Small intestine (tissue), 7 donors: ENCODE data around the gene TMOD1. TPM values are rescaled to one million over a fixed set of nuclear protein-coding genes. Genes with fewer than 3 reads are reported as not detected.

Experiments used
- DNase-seq, 2 donors: peaks; one replicate each; pipeline versions ENCODE4 v3.0.0 to v3.0.0-alpha.2; 2013
- FAIRE-seq: peaks from 2 replicates; lab custom pipeline; 2012; peaks lifted over from hg19 to GRCh38; lab: Jason Lieb, UNC
- H3K27ac ChIP-seq, 3 donors: one replicate each; pipeline ENCODE4 v1.5.1; 2013; ENCODE audit warnings: low read length in 2 of 3, mild to moderate bottlenecking in 2 of 3, control low read depth in 1 of 3, inconsistent platforms in 1 of 3, low read depth in 1 of 3, moderate library complexity in 1 of 3
- H3K27me3 ChIP-seq, 3 donors: one replicate each; pipeline ENCODE4 v1.6.1; 2013; ENCODE audit warnings: low read length in 3 of 3, inconsistent platforms in 1 of 3; ENCODE audit not compliant: control insufficient read depth in 3 of 3, insufficient read depth in 3 of 3
- H3K36me3 ChIP-seq, 3 donors: one replicate each; pipeline ENCODE4 v1.6.1; 2013; ENCODE audit warnings: low read length in 3 of 3, inconsistent platforms in 1 of 3, low read depth in 1 of 3, mild to moderate bottlenecking in 1 of 3, moderate library complexity in 1 of 3; ENCODE audit not compliant: control insufficient read depth in 3 of 3, insufficient read depth in 2 of 3
- H3K4me1 ChIP-seq, 3 donors: one replicate each; pipeline ENCODE4 v1.6.1; 2013; ENCODE audit warnings: low read length in 2 of 3, inconsistent platforms in 1 of 3, low read depth in 1 of 3, mild to moderate bottlenecking in 1 of 3, moderate library complexity in 1 of 3; ENCODE audit not compliant: control insufficient read depth in 3 of 3, insufficient read depth in 2 of 3
- H3K4me3 ChIP-seq, 3 donors: one replicate each; pipeline ENCODE4 v1.5.1; 2013; ENCODE audit warnings: low read length in 3 of 3, control low read depth in 1 of 3, inconsistent platforms in 1 of 3, low read depth in 1 of 3, mild to moderate bottlenecking in 1 of 3, moderate library complexity in 1 of 3
- H3K9me3 ChIP-seq, 2 donors: one replicate each; pipeline ENCODE4 v1.6.1; 2013; ENCODE audit warnings: low read depth in 1 of 2, low read length in 1 of 2; ENCODE audit not compliant: control insufficient read depth in 2 of 2, insufficient read depth in 1 of 2
- WGBS, 3 donors: extraction: QIAGEN DNeasy Blood & Tissue Kit; methylation state at CpG; one replicate each; pipeline ENCODE4 v1.1.7; 2013; 5-methylcytosine and 5-hydroxymethylcytosine counted together
- polyA plus RNA-seq, 4 donors: library from polyadenylated mRNA; stranded (reverse) in 3 of 4; unstranded in 1 of 4; fragments of 200-250 nt in 3 of 4; fragments of 120-200 nt in 1 of 4; gene quantifications; one replicate each; pipeline versions ENCODE4 v1.2.1 to v1.2.3, GENCODE V29; 2013
- donor health status: healthy with polysubstance abuse.
- donor health status: control.
- donor health status: control.
- donor health status: Bipolar disorder and iron deficiency.
- donor health status: healthy.

TMOD1 gene
- polyA plus RNA-seq, 4 donors, result 1.1 to 9.9 (median 1.6) TPM

DNA sequence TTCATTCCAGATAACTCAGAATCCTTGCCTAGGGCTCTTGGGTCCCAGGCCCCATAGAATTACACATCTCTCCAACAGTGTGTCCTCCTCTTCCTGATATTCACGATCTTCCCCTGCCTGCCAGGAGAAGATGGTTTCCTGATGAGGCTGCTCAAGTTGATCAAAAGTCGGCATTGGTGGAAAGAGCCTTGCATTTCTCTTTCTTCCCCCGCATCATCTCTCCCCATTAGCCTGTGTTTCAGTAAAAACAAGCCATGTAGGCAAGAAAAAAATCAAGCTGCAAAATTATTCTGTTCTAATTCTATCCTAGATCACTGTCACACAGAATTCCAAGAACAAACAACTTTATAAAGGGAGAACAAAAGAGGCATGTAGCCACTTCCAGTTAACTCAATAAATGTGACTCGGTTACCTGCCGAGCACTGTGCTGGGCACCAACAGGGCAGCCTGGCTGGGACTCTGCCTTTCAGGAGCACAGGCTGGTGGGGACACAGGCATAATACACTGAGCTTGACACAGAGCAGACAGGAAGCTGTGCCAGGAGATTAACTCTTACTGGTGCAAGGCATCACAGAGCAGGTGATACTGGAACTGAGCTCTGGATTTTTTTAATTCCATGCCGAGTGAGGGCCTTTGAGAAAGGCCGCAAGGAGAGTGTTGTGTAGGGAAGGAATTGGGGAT is 25.6 kb downstream of the TMOD1 start:
- FAIRE-seq, result no peak
- H3K9me3 ChIP-seq, result no peaks in the 10 kb centered on the region
- H3K4me3 ChIP-seq, result no peak overlapping the region
- no peak for DNase-seq
- peaks cover 0 to 2% (median 0%) of the 10 kb centered on the region in 3 donors for H3K27me3 ChIP-seq
- H3K27ac ChIP-seq, result no peak overlapping the region
- no peaks in the 10 kb centered on the region for H3K36me3 ChIP-seq
- 90 to 96% (median 95%) methylated on average over 7 of the region's 7 CpGs for WGBS, 3 donors
- no peaks in the 10 kb centered on the region for H3K4me1 ChIP-seq

DNA sequence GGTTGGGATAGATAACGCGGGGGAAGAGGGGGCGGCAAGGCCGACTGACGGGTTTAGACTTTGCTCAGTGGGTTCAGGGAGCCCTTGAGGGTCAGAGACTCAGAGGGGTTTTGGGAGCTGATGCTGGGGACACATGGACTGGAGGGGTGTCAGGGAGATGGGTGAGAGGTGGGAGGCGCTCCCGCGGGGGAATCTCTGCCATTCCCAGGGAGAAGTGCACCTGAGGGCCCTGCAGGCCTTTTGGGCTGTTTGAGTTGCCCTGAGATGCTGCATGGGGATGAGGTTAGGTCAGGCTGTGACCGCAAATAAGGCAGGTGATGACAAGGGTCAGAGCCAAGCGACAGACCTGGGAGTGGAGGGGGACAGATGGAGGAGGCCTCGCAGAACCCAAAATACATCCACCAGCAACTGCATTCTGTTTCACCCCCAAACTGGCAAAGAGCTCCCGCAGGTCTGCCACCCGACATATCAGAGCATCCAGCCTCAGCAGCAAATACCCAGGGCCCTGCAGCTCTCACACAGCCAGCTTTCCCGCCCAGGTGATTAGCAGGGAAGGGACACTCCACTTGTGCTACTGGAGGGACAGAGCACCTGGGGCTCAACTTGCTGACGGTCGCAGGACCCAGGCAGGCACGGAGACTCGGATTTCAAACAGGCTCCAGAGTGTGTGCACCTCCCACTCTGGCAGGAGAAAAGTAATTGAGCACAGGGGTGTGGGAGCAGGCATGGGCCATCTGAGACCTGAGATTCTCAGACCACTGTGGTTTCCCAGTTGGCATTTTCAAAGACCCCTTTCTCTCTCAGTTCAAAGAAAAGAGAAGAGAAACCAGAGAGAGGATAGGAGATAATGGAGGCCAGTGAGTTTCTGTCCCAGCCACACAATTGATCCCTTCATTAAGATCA is 26.4 kb downstream of the TMOD1 start:
- 83 to 87% (median 86%) methylated on average over 18 of the region's 18 CpGs for WGBS, 3 donors
- Histone ChIP-seq H3K27ac (no peak overlapping the region), H3K36me3 (no peaks in the 10 kb centered on the region), H3K9me3 (no peaks in the 10 kb centered on the region), H3K4me3 (no peak overlapping the region), H3K27me3 (peaks cover 0 to 2% (median 0%) of the 10 kb centered on the region in 3 donors), H3K4me1 (no peaks in the 10 kb centered on the region)
- no peak for FAIRE-seq
- no peak for DNase-seq

DNA sequence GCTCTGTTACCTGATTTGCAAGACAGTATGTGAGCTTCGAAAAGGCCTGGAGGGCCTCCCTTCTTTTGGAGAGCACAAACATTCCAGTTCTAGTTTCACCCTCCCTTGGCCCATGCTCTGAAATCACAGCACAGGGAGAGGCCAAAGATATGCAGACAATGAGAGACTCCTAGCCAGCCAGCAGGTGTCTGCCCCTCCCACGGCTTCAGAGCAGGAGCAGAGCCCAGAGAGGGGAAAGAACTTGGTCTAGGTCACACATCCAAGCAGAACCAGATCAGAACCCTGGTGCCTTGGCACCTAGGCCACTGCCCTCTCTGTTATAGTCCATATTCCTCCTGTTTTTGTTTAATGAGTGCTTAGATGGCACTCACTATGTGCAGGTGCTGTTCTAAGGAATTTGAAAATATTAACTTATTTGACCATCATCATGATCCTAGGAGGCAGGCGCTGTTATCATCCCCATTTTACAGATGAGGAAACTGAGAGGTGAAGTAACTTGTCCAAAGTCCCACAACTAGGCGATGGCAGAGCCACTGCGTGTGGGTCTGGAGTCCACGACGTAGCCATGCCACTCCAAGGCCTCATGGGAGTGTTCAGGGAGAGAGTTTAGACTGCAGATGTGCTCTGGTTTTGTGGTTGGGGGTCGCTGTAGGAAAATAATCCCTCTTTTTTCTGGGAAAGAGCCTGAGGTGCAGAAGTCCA is 27.2 kb downstream of the TMOD1 start:
- Histone ChIP-seq H3K27ac (peak overlapping the region in 1 of 3 donors; percentile 7), H3K36me3 (no peaks in the 10 kb centered on the region), H3K4me1 (no peaks in the 10 kb centered on the region), H3K4me3 (no peak overlapping the region), H3K9me3 (no peaks in the 10 kb centered on the region), H3K27me3 (peaks cover 0 to 2% (median 0%) of the 10 kb centered on the region in 3 donors)
- FAIRE-seq, result no peak
- no peak for DNase-seq
- WGBS, 3 donors, result 65 to 80% (median 71%) methylated on average over 8 of the region's 8 CpGs

DNA sequence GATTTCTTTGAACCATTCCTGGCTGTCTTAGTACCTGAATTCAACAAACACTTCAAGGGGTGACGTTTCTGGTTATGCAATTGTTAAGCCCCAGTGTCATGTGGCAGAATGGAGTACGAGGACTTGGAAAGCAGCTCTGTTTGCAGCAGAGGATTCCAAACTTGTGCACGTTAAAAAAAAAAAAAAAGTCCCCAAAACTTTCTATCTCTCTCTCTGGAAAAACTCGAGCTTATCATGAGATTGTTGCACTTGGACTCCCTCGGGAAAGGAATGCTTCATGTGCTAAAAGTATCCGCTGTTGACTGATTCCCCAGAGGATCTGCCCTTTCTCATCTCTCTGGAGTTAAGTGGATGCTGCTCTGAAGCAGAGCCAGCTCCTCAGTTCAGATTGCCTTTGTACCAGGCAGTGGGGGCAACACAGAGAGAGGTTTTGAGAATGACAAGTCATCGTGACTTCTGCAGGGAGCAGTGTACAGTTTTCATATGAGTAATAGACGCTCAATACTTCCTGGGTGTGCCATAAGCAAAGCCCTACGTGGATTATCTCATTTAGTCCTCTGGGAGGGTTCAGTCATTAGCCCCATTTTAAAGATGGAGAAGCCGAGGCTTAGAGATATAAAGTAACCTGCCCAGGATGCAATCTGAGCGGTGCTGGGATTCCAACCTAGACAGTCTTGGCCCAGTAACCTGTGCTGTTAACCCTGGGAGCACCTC is 28.1 kb downstream of the TMOD1 start:
- FAIRE-seq (no peak), DNase-seq (no peak)
- H3K27ac ChIP-seq, result peak overlapping the region in 1 of 3 donors; percentile 40
- H3K36me3 ChIP-seq, result no peaks in the 10 kb centered on the region
- peaks cover 0 to 4% of the 10 kb centered on the region in 2 donors for H3K9me3 ChIP-seq
- H3K4me3 ChIP-seq, result no peak overlapping the region
- 58 to 66% (median 62%) methylated on average over 11 of the region's 11 CpGs for WGBS, 3 donors
- no peaks in the 10 kb centered on the region for H3K27me3 ChIP-seq
- no peaks in the 10 kb centered on the region for H3K4me1 ChIP-seq

DNA sequence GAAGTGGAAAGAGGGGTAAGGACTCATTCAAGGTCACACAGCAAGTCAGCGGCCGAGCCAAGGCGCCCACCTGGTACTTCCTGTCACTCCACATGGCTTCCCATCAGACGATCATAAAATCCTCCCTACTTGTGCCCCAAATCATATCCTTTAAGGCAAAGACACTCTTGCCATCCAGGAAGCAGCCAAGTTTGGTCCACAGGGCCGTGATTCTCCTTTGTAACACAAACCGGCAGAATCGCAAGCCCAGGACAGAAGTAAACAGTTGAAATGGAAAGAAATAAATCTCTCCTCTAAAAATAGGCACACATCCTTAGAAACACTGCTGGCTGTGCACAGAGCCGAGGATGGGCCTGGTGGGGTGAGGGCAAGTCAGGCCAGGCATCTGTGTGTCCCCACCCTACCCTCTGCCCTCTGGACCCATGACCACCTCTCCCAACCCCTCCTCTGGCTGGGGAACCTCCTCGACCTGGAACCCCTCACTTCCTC is 30.5 kb downstream of the TMOD1 start:
- peak overlapping the region in 1 of 3 donors; percentile 52 for H3K27ac ChIP-seq
- H3K4me1 ChIP-seq, result no peaks in the 10 kb centered on the region
- no peak for FAIRE-seq

DNA sequence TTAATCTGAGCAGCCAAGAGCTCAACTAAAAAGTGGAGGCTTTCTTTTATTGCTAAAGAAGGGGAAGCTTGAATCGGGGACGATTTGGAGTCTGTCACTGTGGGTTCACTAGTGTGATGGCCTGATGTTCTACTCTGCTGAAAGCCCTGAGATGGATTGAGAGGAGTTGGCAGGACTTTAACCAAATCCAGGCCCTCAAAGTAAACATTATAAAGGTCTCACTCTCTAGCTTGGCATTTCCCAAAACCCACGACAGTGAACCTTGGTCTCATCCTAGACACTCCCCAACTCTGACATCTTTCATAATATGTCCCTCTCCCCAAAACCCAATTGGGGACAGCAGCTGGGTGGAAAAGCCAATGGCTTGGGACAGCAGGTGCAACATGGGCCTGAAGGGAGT is 32.7 kb downstream of the TMOD1 start:
- DNase-seq (no peak), FAIRE-seq (no peak)
- WGBS, 3 donors, result 79 to 84% (median 83%) methylated on average over 3 of the region's 3 CpGs
- Histone ChIP-seq H3K27me3 (no peaks in the 10 kb centered on the region), H3K4me3 (no peak overlapping the region), H3K4me1 (no peaks in the 10 kb centered on the region), H3K27ac (no peak overlapping the region), H3K9me3 (peaks cover 0 to 4% of the 10 kb centered on the region in 2 donors), H3K36me3 (no peaks in the 10 kb centered on the region)

More for the DNA sequence above, 30.5 kb downstream of the TMOD1 start:
- H3K36me3 ChIP-seq, result no peaks in the 10 kb centered on the region
- no peak overlapping the region for H3K4me3 ChIP-seq
- peaks cover 0 to 4% of the 10 kb centered on the region in 2 donors for H3K9me3 ChIP-seq
- H3K27me3 ChIP-seq, result no peaks in the 10 kb centered on the region
- WGBS, 3 donors, result 57 to 78% (median 74%) methylated on average over 9 of the region's 9 CpGs
- no peak for DNase-seq

DNA sequence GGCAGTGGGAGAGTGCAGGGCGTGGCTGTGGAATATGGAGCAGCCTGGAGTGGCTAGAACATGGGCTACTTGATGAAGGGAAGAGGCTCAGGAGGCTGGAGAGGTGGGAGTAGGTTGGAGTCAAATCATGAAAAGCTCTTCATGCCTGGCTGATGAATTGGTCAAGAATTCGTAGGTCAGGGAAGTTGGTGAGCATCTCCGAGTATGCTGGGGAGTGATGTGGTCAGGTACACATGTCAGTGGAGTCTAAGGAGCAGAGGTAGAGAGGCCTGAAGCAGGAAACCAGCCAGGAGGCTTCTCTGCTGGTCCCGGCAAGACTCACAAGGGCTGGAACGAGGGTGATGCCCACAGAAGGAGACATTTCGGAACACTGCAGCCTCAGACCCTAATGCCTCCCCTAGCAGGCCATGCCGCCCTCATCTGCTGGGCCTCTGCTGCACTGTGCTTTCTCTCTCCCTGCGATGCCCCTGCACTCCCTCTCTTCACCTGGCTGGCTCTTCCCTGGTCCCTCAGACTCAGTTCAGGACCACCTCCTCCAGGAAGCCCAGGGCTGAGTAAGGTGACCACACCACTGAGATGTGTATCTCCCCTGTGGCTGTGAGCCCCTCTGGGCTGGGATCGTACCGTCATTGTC is 33.6 kb downstream of the TMOD1 start:
- Histone ChIP-seq H3K4me1 (no peaks in the 10 kb centered on the region), H3K9me3 (peaks cover 0 to 4% of the 10 kb centered on the region in 2 donors), H3K27ac (no peak overlapping the region), H3K36me3 (no peaks in the 10 kb centered on the region), H3K4me3 (no peak overlapping the region), H3K27me3 (no peaks in the 10 kb centered on the region)
- FAIRE-seq, result no peak
- 90 to 93% (median 92%) methylated on average over 10 of the region's 10 CpGs for WGBS, 3 donors
- DNase-seq, result no peak
